NCI-H526 (cell line): Measurements from ENCODE around the gene TNFRSF17.

ENCODE experiments used
- DNase-seq, 2 experiments: peaks; one replicate each; lab custom pipeline; 2025; lab: John Stamatoyannopoulos, UW

The TNFRSF17 gene

GRCh38 chr16:12002447-12003006, 37.5 kb downstream of the TNFRSF17 start:
- no peak for DNase-seq

- DNase-seq = no peak
Observed at GRCh38 chr16:12006637-12007036, 41.6 kb downstream of the TNFRSF17 start.

GRCh38 chr16:12009462-12009861, 44.5 kb downstream of the TNFRSF17 start:
- no peak for DNase-seq

GRCh38 chr16:12009922-12010321, 44.9 kb downstream of the TNFRSF17 start:
- no peak for DNase-seq

GRCh38 chr16:12010388-12011251, 45.6 kb downstream of the TNFRSF17 start:
- no peak for DNase-seq

GRCh38 chr16:12011565-12011964, 46.6 kb downstream of the TNFRSF17 start:
- no peak for DNase-seq

GRCh38 chr16:12016291-12016947, 51.4 kb downstream of the TNFRSF17 start:
- DNase-seq = peak in 1 of 2 experiments; percentile 23

- no peak for DNase-seq
Observed at GRCh38 chr16:12017558-12017957, 52.5 kb downstream of the TNFRSF17 start.
